Effector memory CD4-positive, alpha-beta T cell (primary cell): ENCODE data around the gene CXCR6.
A peak's percentile ranks its signal among the peaks of the same experiment; 100 is the strongest.

Source experiments
- DNase-seq, 3 donors: peaks; one replicate each; pipeline ENCODE4 v3.0.0-alpha.2; 2020
- H3K27ac ChIP-seq: 2 replicates; pipeline ENCODE4 v1.7.0; 2013; ENCODE audit warnings: mild to moderate bottlenecking, low read length, moderate library complexity; ENCODE audit not compliant: insufficient read depth, poor library complexity, severe bottlenecking
- H3K27me3 ChIP-seq: replicated peaks from 2 replicates; pipeline ENCODE4 v1.7.0; 2013; ENCODE audit warnings: mild to moderate bottlenecking, low read length; ENCODE audit not compliant: insufficient read depth, control insufficient read depth, poor library complexity, severe bottlenecking
- H3K36me3 ChIP-seq: 2 replicates; pipeline ENCODE4 v1.7.0; 2013; ENCODE audit warnings: mild to moderate bottlenecking, low read length, moderate library complexity; ENCODE audit not compliant: control insufficient read depth, insufficient read depth
- H3K4me1 ChIP-seq: 2 replicates; pipeline ENCODE4 v1.7.0; 2013; ENCODE audit warnings: low read length, mild to moderate bottlenecking; ENCODE audit not compliant: control insufficient read depth, insufficient read depth, poor library complexity, severe bottlenecking
- H3K4me3 ChIP-seq: 2 replicates; pipeline ENCODE4 v1.7.0; 2013; ENCODE audit warnings: low read length, low read depth, mild to moderate bottlenecking; ENCODE audit not compliant: insufficient read depth, poor library complexity, severe bottlenecking
- H3K9me3 ChIP-seq: 2 replicates; pipeline ENCODE4 v1.7.0; 2013; ENCODE audit warnings: mild to moderate bottlenecking, low read length, moderate library complexity; ENCODE audit not compliant: control insufficient read depth
- total RNA-seq, 3 donors: gene quantifications; one replicate each; lab custom pipeline; 2026; lab: John Stamatoyannopoulos, UW

The CXCR6 gene
- total RNA-seq: 12.0 to 164 (median 14.4) reads per million in 3 donors

GRCh38 chr3:45943207-45943846 is at the start of gene CXCR6:
Gene CXCR6 (plus strand): TSS chr3:45943464. CDS start chr3:45946482, 3,018 bp downstream.
- Histone ChIP-seq H3K27me3 (no peaks in the 10 kb centered on the region), H3K4me1 (peaks cover 33% of the 10 kb centered on the region), H3K9me3 (no peaks in the 10 kb centered on the region), H3K27ac (peak within 1 kb of the TSS; percentile 45), H3K36me3 (peaks cover 15% of the 10 kb centered on the region), H3K4me3 (peak within 1 kb of the TSS; percentile 10)
- peak in 2 of 3 donors; percentile 29 to 33 for DNase-seq

DNA sequence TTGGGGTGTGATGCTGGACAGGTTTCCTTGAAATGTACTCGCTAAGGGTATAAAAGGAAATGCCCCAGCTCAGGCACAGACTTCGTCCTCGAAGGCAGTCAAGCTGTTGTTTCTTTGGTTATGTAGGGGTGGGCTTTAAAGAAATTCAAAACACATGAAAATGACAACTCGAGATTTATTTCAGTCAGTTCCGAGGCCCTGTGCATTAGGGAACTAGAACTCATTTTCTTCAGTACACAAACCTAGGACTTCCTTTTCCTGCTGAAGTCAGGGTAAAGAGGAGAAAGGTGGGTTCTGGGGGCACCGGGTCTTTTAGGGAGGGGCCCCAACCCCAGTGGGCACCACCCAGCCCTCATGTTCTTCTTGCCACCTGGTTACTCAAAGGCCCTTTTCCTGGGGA is 49.2 kb upstream of the CXCR6 start:
- Histone ChIP-seq H3K9me3 (no peaks in the 10 kb centered on the region), H3K27ac (no peak overlapping the region), H3K4me1 (no peaks in the 10 kb centered on the region), H3K27me3 (peaks cover 3% of the 10 kb centered on the region), H3K4me3 (no peak overlapping the region), H3K36me3 (no peaks in the 10 kb centered on the region)
- DNase-seq: no peak

- H3K27me3 ChIP-seq: peaks cover 3% of the 10 kb centered on the region
- no peaks in the 10 kb centered on the region for H3K9me3 ChIP-seq
- H3K4me3 ChIP-seq: no peak overlapping the region
- DNase-seq: no peak
- H3K27ac ChIP-seq: no peak overlapping the region
- no peaks in the 10 kb centered on the region for H3K4me1 ChIP-seq
- H3K36me3 ChIP-seq: no peaks in the 10 kb centered on the region
These were observed 47.4 kb upstream of the CXCR6 start for GRCh38 chr3:45895686-45896468.

- Histone ChIP-seq H3K9me3 (no peaks in the 10 kb centered on the region), H3K27ac (no peak overlapping the region)
- no peak for DNase-seq
These were observed 46.3 kb upstream of the CXCR6 start for GRCh38 chr3:45896956-45897355.

GRCh38 chr3:45904931-45905330 is 38.3 kb upstream of the CXCR6 start:
- Histone ChIP-seq H3K36me3 (no peaks in the 10 kb centered on the region), H3K27me3 (no peaks in the 10 kb centered on the region), H3K4me3 (no peak overlapping the region), H3K9me3 (no peaks in the 10 kb centered on the region), H3K27ac (no peak overlapping the region), H3K4me1 (peaks cover 13% of the 10 kb centered on the region)
- no peak for DNase-seq

More at GRCh38 chr3:45896956-45897355, 46.3 kb upstream of the CXCR6 start:
- H3K4me1 ChIP-seq: no peaks in the 10 kb centered on the region
- peaks cover 3% of the 10 kb centered on the region for H3K27me3 ChIP-seq
- H3K36me3 ChIP-seq: no peaks in the 10 kb centered on the region
- no peak overlapping the region for H3K4me3 ChIP-seq

DNA sequence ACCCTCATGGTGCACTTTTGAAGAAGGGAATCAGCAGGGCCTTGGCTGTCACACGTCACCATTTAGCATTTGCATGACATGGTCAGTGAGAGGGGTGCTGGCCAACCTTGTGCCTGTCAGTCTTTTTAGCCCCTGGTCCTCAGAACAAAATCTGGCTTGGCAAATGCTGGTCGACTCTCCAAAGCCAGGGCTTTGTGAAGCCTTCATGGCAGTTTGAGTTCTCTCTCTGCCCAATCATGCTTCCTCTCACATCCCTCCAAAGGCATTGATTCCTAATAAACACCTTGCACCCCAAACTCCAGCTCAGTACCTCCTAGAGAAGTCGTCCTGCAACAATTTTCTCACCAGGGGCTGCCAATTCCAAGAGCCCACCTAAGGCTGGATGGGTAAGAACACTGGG is 37.5 kb upstream of the CXCR6 start:
- Histone ChIP-seq H3K27me3 (no peaks in the 10 kb centered on the region), H3K27ac (no peak overlapping the region), H3K9me3 (no peaks in the 10 kb centered on the region), H3K4me1 (peaks cover 13% of the 10 kb centered on the region), H3K4me3 (no peak overlapping the region), H3K36me3 (no peaks in the 10 kb centered on the region)
- DNase-seq: no peak

- no peak for DNase-seq
- H3K9me3 ChIP-seq: no peaks in the 10 kb centered on the region
These were observed 36.4 kb upstream of the CXCR6 start for GRCh38 chr3:45906681-45907407.

GRCh38 chr3:45907769-45908705 is 35.2 kb upstream of the CXCR6 start:
- H3K36me3 ChIP-seq: no peaks in the 10 kb centered on the region
- DNase-seq: no peak
- no peak overlapping the region for H3K4me3 ChIP-seq
- H3K27ac ChIP-seq: no peak overlapping the region
- H3K9me3 ChIP-seq: no peaks in the 10 kb centered on the region
- H3K27me3 ChIP-seq: no peaks in the 10 kb centered on the region
- H3K4me1 ChIP-seq: peaks cover 17% of the 10 kb centered on the region

More at GRCh38 chr3:45906681-45907407, 36.4 kb upstream of the CXCR6 start:
- Histone ChIP-seq H3K36me3 (no peaks in the 10 kb centered on the region), H3K4me3 (no peak overlapping the region), H3K27me3 (no peaks in the 10 kb centered on the region), H3K27ac (no peak overlapping the region), H3K4me1 (peaks cover 14% of the 10 kb centered on the region)

DNA sequence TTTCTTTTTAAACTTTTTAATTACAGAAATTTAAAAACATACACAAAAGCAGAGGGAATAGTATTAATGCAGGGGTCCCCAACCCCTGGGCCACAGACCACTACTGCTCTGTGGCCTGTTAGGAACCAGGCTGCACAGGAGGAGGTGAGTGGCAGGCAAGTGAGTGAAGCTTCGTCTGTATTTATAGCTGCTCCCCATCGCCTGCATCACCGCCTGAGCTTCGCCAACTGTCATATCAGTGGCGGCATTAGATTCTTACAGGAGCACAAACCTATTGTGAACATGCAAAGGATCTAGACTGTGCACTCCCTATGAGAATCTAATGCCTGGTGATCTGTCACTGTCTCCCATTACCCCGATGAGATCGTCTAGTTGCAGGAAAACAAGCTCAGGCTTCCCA is 34.5 kb upstream of the CXCR6 start:
- no peaks in the 10 kb centered on the region for H3K36me3 ChIP-seq
- H3K9me3 ChIP-seq: no peaks in the 10 kb centered on the region
- H3K4me1 ChIP-seq: peaks cover 17% of the 10 kb centered on the region
- H3K27me3 ChIP-seq: no peaks in the 10 kb centered on the region
- DNase-seq: no peak
- H3K4me3 ChIP-seq: no peak overlapping the region
- no peak overlapping the region for H3K27ac ChIP-seq
